ENCODE data around the gene STX11. TPM values are rescaled to one million over a fixed set of nuclear protein-coding genes. Genes with fewer than 3 reads are reported as not detected.

STX11 gene
- total RNA-seq, 4 donors from 2014 or later: 1.6 to 11.6 (median 2.4) TPM

- Histone ChIP-seq H3K36me3 (no peaks in the 10 kb centered on the region), H3K27me3 (no peaks in the 10 kb centered on the region), H3K9me3 (no peaks in the 10 kb centered on the region), H3K4me1 (no peaks in the 10 kb centered on the region), H3K27ac (no peak overlapping the region), H3K4me3 (no peak overlapping the region)
- DNase-seq: no peak
- no peak for TF ChIP-seq POLR2A (IDR thresholded peaks at IDR 0.05)
- TF ChIP-seq CTCF (IDR thresholded peaks at IDR 0.05): no peak
Observed at GRCh38 chr6:144110210-144110609, 40.1 kb upstream of the STX11 start.

GRCh38 chr6:144113366-144113765 lies 37.0 kb upstream of the STX11 start:
- TF ChIP-seq CTCF (IDR thresholded peaks at IDR 0.05): no peak
- TF ChIP-seq POLR2A (IDR thresholded peaks at IDR 0.05): no peak
- no peak for DNase-seq

GRCh38 chr6:144115219-144115618 lies 35.1 kb upstream of the STX11 start:
- no peak overlapping the region for H3K27ac ChIP-seq
- H3K4me1 ChIP-seq: no peaks in the 10 kb centered on the region
- no peak for DNase-seq
- H3K9me3 ChIP-seq: no peaks in the 10 kb centered on the region
- H3K4me3 ChIP-seq: no peak overlapping the region
- TF ChIP-seq CTCF (IDR thresholded peaks at IDR 0.05): no peak
- TF ChIP-seq POLR2A (IDR thresholded peaks at IDR 0.05): no peak
- H3K36me3 ChIP-seq: no peaks in the 10 kb centered on the region
- no peaks in the 10 kb centered on the region for H3K27me3 ChIP-seq

More at GRCh38 chr6:144113366-144113765, 37.0 kb upstream of the STX11 start:
- Histone ChIP-seq H3K27me3 (no peaks in the 10 kb centered on the region), H3K4me1 (no peaks in the 10 kb centered on the region), H3K9me3 (no peaks in the 10 kb centered on the region), H3K36me3 (no peaks in the 10 kb centered on the region), H3K4me3 (no peak overlapping the region), H3K27ac (no peak overlapping the region)

GRCh38 chr6:144119376-144119775 lies 30.9 kb upstream of the STX11 start:
- H3K9me3 ChIP-seq: no peaks in the 10 kb centered on the region
- H3K4me1 ChIP-seq: no peaks in the 10 kb centered on the region
- no peak overlapping the region for H3K4me3 ChIP-seq
- H3K27me3 ChIP-seq: no peaks in the 10 kb centered on the region
- H3K27ac ChIP-seq: no peak overlapping the region
- TF ChIP-seq POLR2A (IDR thresholded peaks at IDR 0.05): no peak
- no peak for TF ChIP-seq CTCF (IDR thresholded peaks at IDR 0.05)
- DNase-seq: no peak
- H3K36me3 ChIP-seq: no peaks in the 10 kb centered on the region

GRCh38 chr6:144122861-144123260 lies 27.5 kb upstream of the STX11 start:
- Histone ChIP-seq H3K36me3 (no peaks in the 10 kb centered on the region), H3K27me3 (no peaks in the 10 kb centered on the region), H3K4me3 (no peak overlapping the region), H3K4me1 (no peaks in the 10 kb centered on the region), H3K9me3 (no peaks in the 10 kb centered on the region), H3K27ac (no peak overlapping the region)
- TF ChIP-seq POLR2A (IDR thresholded peaks at IDR 0.05) (no peak), CTCF (IDR thresholded peaks at IDR 0.05) (no peak)
- no peak for DNase-seq

- H3K9me3 ChIP-seq: no peaks in the 10 kb centered on the region
- no peaks in the 10 kb centered on the region for H3K27me3 ChIP-seq
- TF ChIP-seq POLR2A (IDR thresholded peaks at IDR 0.05) (no peak), CTCF (IDR thresholded peaks at IDR 0.05) (no peak)
- DNase-seq: no peak
- H3K4me1 ChIP-seq: no peaks in the 10 kb centered on the region
- no peak overlapping the region for H3K4me3 ChIP-seq
- no peak overlapping the region for H3K27ac ChIP-seq
- H3K36me3 ChIP-seq: no peaks in the 10 kb centered on the region
Observed at GRCh38 chr6:144123421-144123820, 26.9 kb upstream of the STX11 start.
